HG03469 (cell line): ENCODE data around the gene MEGF6.
"Not testable (repeated sequence)": the region's sequence is repeated elsewhere in the genome, so short reads cannot be mapped to it uniquely, and the experiment has no call there.

Experiments
- ATAC-seq: cut with Tn5 transposase; IDR thresholded peaks from one replicate; pipeline ENCODE4 v1.9.1; 2021; ENCODE audit warnings: mild to moderate bottlenecking, moderate library complexity, moderate number of reproducible peaks; ENCODE audit not compliant: unreplicated experiment

The MEGF6 gene

DNA sequence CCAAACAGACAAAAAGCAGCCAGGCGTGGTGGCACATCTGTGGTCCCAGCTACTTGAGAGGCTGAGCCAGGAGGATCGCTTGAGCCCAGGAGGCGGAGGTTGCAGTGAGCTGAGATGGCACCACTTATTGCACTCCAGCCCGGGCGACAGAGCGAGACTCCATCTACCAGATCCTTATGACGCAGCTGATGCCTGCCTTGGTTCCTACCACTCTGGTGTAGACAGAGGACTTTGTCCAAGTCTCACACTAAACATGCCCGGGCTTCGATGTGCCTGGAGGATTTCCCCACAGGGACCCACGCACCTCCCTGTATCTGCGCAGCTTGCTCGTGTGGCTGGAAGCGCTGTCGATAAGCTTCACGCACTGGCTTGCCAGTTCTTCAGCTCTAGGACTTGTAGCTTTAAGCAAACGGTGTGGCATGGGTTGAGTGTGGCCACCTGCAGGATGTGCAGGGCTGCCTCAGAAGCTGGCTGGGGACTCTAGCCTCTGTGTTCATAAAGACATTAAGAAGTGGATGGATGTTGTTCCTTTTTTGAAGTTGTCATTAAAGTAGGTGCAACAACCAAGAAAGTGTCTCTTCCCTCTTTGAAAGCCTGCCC is 18.4 kb upstream of the MEGF6 start:
- ATAC-seq, result no peak

DNA sequence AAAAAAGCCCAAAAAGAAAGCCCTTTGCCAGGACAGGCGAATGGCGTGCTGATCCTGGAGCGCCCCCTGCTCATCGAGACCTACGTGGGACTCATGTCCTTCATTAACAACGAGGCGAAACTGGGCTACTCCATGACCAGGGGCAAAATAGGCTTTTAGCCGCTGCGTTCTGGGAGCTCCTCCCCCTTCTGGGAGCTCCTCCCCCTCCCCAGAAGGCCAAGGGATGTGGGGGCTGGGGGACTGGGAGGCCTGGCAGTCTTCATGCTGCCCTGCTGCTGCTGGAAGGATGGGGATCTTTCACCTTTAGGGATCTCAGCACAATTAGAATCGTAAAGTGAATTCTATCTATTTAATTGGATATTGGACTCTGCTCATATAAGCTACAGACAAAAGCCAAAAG is 17.1 kb upstream of the MEGF6 start:
- ATAC-seq, result no peak

DNA sequence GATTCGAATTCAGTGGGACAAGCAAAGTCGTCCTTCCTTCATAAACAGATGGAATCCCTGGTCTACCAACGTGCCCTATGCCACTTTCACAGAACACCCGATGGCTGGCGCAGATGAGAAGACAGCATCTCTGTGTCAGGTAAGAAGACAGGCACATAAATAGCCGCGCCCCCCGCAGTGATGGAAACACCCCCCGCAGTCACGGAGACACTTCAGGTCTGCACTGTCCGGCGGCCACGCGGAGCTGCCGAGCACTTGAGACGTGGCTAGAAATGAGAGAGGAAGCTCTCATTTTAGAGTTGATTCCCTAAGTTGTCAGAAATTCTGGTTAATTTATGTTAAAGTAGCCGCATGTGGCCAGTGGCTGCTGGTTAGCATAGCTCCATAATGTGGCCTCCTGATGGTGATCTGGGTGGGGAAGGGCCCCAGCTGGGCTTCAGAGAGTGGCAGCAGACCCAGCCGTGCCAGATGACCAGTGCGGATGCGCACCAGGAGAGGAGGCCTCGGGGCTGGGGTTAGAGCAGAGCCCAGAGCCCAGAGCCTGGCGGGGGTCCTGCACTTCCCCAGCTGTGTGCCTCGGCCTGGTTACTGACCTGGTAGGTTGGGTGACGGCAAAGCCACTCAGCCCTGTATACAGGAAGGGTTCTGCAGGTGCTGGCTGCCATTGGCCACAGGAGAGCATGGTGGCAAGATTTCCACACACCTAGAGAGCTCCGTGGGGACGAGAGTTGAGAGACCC is 16.4 kb upstream of the MEGF6 start:
- ATAC-seq, result no peak

DNA sequence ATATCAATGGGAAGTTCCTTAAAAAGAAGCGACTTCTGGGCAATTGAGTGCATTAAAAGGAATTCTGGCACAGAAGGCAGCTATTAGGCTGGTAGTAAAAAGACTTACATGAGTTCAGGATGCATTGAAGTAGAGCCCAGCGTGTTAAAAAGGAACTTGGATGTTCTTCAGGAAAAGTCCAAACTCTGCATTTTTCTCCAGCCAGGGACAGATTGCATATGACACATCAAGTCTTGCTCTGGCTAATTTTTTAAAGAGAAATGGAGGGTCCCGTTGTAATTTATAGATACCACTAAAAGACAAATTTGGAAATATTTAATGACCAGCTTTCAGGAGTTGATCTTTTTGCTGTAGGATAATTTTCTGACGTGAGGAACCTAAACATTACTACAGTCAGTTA is 14.7 kb upstream of the MEGF6 start:
- no peak for ATAC-seq

DNA sequence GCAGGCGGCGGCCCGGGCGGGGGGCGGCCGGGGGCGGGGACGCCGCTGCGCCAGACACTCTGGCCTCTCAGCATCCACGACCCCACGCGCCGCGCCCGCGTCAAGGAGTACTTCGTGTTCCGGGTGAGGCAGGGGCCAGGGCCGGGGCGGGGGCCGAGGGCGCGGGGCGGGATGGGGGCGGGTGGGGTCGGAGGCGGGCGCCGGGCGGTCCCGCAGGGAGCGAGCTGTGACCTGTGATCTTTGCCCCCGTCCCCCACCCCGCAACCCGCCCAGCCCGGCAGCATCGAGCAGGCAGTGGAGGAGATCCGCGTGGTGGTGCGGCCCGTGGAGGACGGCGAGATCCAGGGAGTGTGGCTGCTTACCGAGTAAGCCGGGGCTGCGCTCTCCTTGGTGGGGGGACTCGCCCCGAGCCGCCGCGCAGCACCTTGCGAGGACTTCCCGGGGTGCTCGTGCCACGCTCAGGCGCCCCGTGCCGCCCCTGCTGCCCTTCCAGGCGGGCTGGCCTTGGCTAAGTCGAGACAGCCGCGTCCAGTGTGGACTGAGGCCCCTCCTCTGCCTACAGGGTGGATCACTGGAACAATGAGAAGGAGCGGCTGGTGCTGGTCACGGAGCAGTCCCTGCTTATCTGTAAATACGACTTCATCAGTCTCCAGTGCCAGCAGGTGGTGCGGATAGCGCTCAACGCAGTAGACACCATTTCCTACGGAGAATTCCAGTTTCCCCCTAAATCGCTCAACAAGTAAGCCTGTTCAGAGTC is 14.0 kb upstream of the MEGF6 start:
- no peak for ATAC-seq

DNA sequence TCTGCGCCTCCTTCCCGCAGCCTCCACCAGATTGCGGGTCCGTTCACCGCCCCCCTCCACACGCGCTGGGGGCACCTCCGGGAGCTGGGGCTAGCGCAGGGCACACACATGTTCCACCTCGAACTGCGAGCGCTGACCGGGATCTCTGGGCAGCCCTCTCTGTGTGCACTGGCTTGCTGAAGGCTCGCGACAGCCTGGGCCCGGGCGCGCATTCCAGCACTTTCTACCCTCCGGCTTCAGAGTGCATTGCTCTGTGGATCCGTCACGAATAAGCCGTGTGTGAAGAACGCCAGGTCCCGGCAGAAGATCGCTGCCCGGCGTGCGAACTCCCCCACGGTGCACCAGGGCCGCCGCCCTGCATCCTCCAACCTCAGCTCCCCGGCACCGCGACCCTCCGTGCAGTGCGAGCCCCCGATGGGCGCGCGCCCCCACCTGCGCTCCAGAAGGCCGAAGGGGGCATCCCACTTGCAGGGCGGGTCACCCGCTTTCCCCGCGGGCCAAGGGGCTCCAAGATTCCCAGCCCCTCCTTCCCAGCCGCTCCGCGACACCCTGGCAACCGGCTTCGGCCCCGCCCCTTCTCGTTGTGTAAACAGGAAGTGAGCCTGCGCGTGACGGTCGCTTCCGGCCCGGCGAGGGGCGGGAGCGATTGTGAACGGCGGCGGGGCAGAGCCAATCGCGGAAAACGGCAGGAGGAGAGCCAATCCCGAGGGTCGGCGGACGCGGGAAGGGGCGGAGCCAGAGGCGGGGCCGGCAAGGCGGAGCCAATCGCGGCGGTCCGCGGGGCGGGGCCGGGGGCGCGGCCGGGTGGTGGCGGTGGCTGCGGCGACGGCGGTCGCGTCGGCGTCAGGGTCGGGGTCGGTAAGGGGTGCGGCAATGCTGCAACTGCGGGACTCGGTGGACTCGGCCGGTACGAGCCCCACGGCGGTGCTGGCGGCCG is 13.2 kb upstream of the MEGF6 start, which contains the start of gene TPRG1L:
TPRG1L (plus strand) TSS at position 816 of the 937 bp plus-strand sequence; CDS start at position 874, 58 bp downstream.
- ATAC-seq, result peak; percentile 83

DNA sequence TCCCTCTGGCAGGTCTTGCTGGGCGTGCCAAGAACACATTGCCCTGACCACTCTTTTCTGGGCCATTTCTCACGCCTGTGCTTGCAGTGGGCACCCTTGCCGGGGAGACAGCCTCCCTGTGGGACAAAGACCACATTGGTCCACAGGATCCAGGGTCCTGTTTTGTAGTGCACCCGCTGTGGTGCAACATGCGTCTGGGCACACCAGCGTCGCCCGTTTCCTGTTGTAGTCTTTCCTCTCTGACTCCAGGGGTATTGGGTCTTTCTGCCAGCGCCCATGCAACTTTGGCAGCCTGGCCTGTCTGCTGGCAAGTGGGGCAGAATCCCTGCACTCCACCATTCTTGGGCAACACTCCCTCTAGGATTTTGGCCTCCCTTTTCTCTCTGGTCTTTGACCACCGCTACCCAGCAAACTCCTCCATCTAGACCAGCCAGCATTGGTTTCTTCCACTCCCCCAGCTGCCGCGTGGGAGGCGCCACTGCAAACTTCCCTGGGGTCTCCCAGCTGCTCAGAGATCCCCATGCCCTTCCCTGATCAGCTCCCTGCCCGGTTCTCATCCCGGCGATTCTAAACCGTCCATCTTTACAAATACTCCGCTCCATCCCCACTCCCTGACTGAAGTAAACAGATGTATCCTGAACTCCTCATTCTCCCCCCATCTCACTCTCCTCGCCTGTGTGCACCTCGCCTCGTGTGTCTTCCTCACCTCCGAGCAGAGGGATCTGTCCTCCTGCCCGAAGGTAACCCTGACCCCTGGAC is 12.3 kb upstream of the MEGF6 start:
- ATAC-seq, result no peak

DNA sequence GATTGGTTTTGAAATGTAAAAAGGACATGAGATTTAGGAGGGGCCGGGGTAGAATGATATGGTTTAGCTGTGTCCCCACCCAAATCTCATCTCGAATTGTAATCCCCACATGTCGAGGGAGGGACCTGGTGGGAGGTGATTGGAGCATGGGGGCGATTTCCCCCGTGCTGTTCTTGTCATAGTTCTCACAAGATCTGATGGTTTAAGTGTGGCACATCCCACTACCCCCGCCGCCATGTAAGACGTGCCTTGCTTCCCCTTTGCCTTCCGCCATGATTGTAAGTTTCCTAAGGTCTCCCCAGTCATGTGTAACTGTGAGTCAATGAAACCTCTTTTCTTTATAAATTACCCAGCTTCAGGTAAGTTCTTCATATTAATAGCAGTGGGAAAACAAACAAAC is 10.8 kb upstream of the MEGF6 start:
- ATAC-seq, result not testable (repeated sequence)

DNA sequence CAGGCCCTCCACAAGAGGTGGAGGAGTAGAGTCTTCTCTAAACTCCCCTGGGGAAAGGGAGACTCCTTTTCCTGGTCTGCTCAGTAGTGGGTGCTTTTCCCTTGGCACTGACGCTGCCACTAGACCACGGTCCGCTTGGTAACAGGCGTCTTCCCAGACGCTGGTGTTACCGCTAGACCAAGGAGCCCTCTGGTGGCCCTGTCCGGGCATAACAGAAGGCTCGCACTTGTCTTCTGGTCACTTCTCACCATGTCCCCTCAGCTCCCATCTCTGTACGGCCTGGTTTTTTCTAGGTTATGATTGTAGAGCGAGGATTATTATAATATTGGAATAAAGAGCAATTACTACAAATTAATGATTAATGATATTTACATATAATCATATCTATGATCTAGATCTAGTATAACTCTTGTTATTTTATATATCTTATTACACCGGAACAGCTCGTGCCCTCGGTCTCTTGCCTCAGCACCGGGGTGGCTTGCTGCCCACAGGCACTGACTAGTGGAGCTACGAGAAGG is 9.9 kb upstream of the MEGF6 start:
- not testable (repeated sequence) for ATAC-seq

DNA sequence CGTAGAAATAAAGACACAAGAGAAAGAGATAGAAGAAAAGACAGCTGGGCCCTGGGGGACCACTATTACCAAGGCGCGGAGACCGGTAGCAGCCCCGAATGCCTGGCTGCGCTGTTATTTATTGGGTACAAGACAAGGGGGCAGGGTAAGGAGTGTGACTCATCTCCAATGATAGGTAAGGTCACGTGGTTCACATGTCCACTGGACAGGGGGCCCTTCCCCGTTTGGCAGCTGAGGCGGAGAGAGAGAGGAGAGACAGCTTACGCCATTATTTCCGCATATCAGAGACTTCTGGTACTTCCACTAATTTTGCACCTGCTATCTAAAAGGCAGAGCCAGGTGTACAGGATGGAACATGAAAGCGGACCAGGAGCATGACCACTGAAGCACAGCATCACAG is 9.4 kb upstream of the MEGF6 start:
- ATAC-seq, result no peak

DNA sequence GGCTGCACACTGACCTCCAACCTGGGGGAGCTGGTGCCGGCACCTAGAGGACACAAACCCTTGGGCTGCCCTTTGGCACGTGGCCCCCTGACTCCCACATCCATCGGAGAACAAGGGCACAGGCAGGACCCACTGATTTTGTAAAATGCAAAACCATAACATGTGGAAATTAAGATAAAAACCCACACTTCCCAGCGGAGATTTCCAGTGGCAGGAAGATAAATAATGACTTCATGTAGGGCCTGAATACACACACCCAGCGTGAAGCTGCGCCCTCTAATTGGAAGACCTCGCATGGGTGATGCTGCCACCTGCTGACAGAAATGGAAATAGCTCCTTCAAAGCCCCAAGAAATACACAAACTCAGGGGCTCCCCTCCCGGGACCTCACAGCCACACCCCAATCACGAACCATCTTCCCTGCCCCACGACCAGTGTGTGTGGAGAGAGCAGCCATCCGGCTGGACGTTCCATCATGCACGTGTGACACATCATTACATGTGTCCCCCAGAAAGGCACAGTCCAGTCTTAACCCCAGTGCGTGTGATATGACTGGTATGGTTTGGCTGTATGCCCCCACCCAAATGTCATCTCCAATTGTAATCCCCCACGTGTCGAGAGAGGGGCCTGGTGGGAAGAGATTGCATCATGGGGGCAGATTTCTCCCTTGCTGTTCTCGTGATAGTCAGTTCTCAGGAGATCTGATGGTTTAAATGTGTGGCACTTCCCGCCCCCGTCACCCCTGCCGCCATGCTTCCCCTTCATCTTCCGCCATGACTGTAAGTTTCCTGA is 7.8 kb upstream of the MEGF6 start:
- ATAC-seq, result no peak

DNA sequence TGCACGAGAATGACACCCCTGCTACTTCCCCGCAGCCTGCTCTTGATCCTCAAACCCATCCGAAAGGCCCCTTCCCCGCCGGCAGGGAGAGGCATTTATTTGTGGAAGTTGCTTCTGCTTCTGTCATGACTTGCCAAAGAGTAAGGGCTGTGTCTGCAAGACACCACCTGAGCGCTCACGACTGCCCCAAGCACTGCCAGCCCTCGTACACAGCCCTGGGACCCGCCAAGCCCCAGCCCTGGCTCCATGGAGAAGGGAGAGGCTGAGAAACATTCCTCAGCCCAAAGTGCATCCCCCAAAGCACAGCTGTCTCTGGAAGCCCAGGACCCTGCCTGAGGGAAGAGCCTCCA is 7.2 kb upstream of the MEGF6 start:
- no peak for ATAC-seq

DNA sequence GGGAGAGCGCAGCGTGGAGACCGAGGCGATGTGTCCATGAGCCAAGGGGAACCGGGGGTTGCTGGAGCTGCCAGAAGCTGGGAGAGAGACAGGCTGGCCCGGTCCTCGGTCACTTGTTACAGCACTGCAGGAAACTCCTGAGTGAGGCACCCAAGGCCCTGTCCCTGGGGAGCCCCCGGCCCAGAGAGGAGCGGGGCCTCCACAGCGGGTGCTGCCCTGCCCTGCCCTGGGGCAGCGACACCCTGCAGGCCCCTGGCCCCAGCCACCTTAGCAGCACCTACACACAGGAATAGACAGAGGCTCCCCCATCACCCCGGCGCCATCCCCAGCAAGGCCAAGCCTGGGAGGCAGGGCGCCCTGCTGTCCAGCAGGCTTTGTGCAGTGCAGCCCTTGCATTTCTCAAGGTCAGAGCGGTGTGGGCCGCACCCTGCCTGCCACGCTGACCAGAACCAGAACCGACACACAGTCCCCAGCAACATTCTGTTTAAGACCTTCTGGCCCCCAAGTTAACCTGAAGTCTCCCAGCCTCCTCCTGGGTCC is 6.6 kb upstream of the MEGF6 start:
- no peak for ATAC-seq

DNA sequence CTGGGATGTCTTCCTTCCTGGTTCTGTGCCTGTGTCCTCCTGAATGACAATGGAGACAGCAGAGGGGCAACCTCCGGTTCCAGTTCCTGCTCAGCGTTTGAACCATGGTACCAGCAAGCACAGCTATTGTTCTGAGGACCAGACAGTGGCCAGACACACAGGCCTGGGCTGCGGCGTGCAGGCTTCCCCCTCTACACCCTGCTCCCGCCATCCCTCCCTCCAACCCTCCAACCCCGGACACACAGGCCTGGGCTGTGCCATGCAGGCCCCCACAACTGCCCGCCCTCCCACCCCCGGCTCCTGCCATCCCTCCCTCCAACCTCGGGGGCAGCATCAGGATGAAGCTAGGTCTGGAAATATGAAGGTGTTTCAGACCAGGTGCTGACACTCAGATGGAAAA is 5.6 kb upstream of the MEGF6 start:
- no peak for ATAC-seq

DNA sequence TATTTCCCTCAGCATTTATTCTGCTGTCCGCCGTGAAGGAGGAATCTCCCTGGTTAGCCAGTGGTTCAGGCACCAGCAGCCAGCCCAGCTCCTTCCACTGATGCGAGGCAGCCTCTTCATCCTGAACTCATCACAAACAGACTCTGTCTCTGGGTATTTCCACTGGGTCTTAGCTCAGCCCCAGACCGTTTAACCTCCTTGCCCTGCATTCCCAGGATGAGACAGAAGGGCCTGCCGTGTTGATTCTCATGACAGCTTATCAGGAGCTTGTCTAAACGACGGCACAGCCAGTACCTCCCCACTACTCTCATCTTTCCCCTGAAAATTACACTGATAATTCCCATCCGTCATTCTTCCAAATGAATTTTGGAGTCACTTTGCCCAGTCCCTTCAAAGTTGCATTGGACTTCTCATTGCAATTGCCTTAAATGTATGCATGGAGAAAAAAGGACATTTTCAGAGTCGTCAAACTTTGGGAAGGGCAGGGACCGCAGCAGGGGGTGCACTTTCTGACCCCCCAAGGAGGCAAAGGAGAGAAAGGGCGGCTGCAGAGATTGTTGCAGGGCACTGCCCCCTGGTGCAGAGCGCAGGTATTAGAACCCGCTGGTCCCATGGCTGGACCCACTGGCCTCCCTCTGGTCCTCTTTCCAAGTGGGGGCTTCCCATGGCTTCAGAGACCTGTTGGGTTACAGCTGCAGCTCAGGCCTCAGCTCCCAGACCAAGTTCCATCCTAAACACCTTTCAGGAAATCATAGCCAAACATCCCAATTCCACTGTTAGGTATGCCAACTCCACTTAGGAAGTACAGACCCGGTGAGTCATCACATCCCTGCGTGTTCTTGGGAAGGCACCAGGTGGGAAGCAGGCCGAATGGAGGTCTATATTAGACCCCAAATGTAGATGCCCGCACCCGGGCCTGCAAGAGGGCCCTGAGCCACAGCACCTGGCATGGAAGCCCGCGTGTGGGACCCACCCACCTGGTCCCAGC is 3.7 kb upstream of the MEGF6 start:
- ATAC-seq, result no peak

DNA sequence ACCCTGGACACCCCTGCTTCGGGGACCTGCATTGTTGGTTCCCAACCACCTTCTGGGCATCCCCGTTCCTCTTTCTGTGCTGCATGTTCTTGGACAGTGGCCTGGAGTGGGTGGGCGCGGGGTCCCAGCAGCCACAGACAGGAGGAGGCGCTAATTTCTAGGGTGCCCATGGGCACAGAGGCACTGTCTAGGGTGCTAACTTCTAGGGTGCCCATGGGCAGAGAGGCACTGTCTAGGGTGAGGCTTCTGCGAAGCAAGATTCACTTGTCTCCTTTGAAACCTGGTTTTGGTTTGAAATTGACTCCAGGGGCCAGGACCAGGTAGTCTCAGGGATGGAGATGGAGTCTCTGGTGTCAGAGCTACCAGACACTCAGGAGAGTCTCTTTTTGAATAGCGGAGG is 815 bp upstream of the MEGF6 start:
- no peak for ATAC-seq

DNA sequence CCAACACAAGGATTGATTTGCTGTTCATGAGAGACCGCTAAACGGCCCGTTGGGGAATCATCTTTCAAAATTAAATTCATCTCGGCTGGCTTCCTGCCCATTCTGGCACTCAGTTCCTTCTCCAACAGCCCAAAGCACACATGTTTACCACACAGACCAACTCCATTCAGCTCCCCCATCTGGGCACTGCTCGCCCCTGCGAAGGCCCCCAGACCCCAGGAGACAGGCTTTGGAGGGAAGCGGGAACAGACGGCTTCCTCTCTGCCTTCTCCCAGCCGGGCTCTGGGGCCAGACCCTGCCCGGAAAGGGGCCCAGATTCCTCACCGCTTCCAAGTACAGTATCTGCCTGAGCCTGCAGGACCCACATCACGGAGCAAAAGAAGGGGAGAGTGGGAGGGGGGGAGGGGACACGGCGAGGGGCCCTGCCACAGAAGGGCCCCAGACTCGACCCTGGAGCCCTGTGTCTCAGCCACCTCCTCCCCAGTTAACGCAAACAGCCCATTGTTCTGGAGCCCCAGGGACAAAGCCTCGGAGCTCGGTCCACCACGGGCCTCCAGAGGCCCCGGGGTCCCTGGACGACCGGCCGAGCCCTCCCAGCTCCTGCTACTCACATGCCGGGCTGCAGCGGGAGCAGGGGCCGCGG is 660 bp downstream of the MEGF6 start:
- no peak for ATAC-seq
